GM13976 (cell line): ENCODE measurements around the gene DSTN.

ENCODE experiments used
- DNase-seq: peaks from one replicate; pipeline ENCODE4 v3.0.0; 2012; ENCODE audit warnings: low spot score
- in situ Hi-C: fragments of 300-500 bp; cut with MboI; formaldehyde crosslinking; loops from one replicate; pipeline ENCODE4 v1.12.0; 2022; ENCODE audit warnings: low sequenced_read_pairs, mixed read lengths, inconsistent platforms; ENCODE audit not compliant: unreplicated experiment
- TF ChIP-seq, protein P1 (sequence below): IDR thresholded peaks from 2 replicates; pipeline ENCODE4 v1.5.1; 2012; ENCODE audit warnings: borderline replicate concordance, mild to moderate bottlenecking; ENCODE audit not compliant: insufficient read depth; ENCODE audit errors: extremely low read depth, missing control alignments, control extremely low read depth

Gene DSTN

DNA sequence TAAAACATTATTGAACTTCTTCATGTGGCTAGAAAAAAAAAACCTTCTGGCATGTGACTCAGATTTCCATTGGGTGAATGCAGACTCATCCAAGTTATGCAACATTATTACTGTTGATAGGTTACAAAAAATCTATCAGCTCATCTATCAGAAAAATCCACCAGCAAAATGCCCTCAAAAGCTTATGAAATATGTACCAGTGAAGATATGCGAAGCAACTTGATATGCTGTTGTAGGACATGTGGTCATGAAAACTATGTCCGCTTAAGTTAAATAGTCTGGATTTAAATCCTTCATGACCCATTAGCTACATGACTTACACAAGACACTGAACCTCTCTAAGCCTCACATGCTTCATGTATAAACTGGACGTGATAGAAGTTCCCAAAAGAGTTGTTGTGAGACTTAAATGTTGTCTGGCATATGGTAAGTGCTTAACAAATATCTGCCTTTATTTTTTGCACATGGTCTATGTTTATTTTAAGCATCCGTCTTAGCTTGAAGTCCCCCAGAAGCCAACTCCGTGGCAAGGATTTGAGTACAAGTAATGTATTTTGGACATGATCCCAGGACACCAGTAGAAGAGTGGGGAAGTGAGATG lies 26.2 kb upstream of the DSTN start:
- TF ChIP-seq, protein P1, sequence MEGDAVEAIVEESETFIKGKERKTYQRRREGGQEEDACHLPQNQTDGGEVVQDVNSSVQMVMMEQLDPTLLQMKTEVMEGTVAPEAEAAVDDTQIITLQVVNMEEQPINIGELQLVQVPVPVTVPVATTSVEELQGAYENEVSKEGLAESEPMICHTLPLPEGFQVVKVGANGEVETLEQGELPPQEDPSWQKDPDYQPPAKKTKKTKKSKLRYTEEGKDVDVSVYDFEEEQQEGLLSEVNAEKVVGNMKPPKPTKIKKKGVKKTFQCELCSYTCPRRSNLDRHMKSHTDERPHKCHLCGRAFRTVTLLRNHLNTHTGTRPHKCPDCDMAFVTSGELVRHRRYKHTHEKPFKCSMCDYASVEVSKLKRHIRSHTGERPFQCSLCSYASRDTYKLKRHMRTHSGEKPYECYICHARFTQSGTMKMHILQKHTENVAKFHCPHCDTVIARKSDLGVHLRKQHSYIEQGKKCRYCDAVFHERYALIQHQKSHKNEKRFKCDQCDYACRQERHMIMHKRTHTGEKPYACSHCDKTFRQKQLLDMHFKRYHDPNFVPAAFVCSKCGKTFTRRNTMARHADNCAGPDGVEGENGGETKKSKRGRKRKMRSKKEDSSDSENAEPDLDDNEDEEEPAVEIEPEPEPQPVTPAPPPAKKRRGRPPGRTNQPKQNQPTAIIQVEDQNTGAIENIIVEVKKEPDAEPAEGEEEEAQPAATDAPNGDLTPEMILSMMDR: no peak
- no peak for DNase-seq
- in situ Hi-C loops: no loop called here

DNA sequence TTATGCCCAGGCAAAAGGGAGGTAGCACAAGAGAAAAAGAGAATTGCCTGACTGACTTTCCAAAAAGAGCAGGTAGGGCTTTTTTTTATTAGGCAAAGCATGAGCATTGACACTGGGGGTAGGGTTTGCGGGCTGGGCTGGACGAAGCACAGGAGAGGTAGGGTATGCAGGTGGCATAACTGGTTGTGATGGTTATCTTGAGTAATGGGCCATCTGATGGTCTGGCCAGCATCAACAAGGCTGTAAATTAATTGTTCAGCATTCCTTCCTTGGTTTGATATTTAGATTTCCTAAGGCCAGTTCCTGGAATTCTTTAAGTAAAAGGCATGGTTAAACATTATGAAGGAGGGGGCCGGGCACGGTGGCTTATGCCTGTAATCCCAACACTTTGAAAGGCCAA lies 24.7 kb upstream of the DSTN start:
- in situ Hi-C loops: no loop called here
- DNase-seq: no peak
- TF ChIP-seq, protein P1: no peak

DNA sequence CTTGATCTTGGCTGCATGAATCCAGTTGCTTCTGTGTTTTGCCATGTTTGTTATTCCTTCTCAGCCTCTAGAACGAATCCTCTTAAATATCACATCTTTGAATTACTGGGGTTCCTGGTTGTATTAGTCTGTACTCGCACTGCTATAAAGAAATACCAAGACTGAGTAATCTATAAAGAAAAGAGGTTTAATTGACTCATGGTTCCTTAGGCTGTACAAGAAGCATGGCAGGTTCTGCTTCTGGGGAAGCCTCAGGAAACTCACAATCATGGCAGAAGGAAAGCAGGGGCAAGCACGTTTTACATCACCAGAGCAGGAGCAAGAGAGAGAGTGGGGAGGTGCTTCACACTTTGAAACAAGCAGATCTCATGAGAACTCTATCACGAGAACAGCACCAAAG lies 20.7 kb upstream of the DSTN start:
- in situ Hi-C loops: no loop called here
- DNase-seq: no peak
- TF ChIP-seq, protein P1: no peak

DNA sequence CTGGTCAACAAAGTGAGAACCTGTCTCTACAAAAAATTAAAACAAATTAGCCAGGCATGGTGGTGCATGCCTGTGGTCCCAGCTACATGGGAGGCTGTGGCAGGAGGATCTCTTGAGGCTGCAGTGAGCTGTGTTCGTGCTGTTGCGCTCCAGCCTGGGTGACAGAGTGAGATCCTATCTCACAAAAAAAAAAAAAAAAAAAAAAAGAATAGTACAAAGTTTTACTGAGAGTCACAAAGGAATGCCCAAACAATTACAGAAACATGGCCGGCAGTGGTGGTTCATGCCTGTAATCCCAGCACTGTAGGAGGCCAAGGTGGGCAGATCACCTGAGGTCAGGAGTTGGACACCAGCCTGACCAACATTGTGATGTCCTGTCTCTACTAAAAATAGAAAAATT lies 14.8 kb upstream of the DSTN start:
- in situ Hi-C loops: no loop called here
- TF ChIP-seq, protein P1: no peak
- no peak for DNase-seq

DNA sequence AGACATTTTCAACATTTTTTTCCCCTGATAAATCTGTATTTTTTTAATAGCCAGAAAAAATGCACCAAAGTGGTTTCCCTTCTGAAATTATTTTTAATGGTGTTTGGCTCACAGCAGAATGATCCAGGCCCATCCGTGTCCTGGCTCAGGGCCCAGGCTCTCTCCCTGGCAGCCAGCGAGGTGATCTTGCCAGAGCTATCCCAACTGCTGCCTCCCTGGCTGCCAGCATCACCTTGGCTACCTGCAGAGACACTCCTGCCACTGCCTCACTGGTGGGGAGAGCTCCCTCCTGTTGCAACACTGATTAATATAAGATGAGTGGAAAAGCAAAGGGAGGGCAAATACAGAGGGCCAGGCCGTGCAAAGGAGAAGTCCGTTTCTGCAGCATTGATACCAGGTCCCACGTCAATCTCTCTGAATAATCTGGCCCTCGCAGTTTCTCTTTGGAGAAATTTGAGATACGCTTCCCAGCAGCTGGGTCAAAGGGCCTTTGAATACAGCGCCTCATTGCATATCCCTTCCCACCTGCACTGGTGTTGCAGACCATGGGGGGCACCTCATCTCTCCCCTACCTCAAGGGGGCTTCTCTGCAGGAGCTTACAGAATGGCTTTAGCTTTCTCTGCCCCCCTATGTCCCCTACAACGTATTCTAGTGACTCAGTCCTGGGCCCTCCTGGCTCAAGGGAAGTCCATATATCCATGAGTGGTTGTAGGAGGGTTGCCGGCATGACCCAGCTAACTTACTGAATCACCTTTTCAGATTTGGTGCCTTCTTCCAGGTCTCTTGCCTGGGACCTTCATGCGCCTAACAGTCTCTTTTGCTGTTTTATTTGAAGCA lies 12.8 kb upstream of the DSTN start:
- TF ChIP-seq, protein P1: no peak
- no peak for DNase-seq
- in situ Hi-C loops: no loop called here

DNA sequence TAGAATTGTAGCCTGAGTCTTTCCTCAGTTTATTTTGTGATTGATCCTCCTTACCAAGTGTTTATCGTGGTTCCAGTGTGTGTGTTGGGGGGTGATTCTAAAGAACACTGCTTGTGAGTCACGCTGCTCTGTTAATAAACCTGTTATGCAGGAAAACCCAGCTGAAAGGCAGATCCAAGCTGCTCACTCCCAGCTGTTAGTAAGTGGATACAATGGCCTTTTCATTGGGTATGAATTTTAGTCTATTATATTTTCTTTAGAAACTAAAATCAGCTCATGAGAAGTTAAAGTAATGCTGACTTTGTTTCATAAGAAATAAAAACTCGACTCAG lies 12.2 kb upstream of the DSTN start:
- TF ChIP-seq, protein P1: no peak
- in situ Hi-C loops: no loop called here
- DNase-seq: no peak
